Activated CD4-positive, alpha-beta T cell treated with anti-CD3 and anti-CD28 coated beads for 1 hour (primary cell): ENCODE results near the gene CDR2L.

Experiments
- DNase-seq: peaks from one replicate; pipeline ENCODE4 v3.0.0-alpha.2; 2020

CDR2L gene

DNA sequence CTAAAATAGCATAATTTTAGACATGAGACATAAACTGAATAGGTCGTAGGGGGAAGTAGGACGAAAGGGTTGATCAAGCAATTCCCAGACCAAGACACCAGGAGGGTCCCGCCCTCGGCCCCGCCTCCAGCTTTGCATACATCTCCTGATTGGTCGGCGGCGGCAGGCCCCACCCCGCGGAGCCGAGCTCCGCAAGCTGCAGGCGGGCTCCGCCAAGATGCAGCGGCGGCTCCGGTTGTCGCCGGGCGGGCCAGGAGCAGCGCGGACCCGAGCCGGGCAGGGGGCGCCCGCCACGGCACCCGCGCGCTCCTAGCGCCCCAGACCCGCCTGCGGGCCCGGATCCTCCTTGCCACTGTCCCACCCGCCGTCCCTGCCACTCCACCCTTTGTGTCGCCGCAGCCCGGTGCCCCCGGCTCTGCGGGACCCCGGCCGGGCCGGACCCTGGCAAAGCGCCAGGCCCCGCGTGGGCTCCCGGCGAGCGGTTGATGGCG lies at the start of gene CDR2L:
TSS of gene CDR2L (plus strand) at position 215 of the 491 bp plus-strand sequence. CDS start 412 bp downstream, outside the sequence.
- DNase-seq: peak; percentile 83

DNA sequence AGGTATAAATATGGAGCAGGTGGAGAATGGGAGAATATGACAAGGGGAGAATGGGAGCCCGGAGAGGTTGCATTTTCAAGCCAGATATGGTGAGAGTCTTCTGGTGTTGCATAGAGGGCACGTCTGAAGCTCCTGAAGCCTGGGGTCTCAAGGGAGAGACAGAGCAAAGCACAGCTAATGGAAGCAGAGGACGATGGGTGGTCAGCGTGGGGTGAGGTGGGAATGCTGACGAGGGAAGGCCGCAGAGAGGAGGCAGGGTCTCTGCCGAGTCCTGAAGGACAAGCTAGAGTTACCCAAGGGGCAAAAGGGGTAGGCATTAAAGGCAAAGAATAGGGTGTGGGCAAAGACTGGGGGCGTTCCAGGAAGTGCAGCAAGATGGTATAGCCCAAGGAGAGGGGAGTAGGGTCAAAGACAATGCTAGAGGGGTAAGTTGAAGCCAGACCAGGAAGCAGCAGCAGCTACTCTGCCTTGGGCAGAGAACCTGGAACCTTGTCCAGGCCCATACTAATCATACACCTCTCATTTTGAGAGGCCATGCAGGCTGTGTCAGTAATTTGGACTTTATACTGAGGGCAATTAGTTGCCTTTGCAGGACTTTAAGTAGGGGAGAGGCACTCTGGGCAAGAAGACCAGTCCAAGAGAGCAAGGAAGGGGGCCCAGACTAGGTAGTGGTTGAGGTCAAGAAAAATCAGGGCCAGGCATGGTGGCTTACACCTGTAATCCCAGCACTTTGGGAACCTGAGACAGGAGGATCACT lies 49.1 kb upstream of the CDR2L start:
- no peak for DNase-seq

DNA sequence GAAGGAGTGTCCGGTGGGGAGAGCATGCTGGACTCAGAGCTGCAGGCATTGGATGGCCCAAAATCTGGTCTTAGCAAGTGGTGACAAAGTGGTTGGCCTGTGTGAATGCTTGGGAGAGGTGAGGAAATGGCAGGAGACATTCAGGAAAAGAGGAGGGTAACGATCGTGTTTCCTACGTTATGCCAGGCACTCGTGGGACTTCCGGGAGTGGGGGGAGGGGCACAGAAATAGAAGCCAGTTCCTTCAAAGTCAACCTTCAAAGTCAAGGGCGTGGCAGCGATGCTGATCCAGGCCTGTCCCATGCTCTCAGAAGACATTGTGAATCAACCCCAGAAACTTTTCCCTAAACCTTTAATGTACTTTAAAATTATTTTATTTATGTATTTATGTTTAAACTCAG lies 47.9 kb upstream of the CDR2L start:
- DNase-seq: no peak

DNA sequence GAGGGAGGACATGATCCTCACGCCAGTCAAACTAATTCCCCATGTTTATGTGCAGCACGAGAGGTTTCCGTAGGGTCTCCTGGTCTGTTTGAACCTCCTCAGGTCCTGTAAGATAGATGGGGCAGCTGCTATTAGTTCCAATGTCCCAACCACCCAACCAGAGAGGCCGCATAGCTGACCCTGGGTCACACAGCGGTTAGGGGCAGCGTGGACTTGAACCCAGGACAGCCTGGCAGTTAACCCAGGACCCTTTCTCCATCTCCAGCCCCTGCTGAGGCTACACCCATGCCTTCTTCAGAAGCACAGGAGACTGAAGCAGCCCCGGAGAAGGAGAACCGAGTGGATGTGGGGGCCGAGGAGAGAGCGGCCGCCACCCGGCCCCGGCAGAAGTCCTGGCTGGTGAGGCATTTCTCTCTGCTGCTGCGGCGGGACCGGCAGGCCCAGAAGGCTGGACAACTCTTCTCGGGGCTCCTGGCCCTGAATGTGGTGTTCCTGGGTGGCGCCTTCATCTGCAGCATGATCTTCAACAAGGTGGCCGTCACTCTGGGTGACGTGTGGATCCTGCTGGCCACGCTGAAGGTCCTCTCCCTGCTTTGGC lies 46.2 kb upstream of the CDR2L start:
- DNase-seq: no peak

DNA sequence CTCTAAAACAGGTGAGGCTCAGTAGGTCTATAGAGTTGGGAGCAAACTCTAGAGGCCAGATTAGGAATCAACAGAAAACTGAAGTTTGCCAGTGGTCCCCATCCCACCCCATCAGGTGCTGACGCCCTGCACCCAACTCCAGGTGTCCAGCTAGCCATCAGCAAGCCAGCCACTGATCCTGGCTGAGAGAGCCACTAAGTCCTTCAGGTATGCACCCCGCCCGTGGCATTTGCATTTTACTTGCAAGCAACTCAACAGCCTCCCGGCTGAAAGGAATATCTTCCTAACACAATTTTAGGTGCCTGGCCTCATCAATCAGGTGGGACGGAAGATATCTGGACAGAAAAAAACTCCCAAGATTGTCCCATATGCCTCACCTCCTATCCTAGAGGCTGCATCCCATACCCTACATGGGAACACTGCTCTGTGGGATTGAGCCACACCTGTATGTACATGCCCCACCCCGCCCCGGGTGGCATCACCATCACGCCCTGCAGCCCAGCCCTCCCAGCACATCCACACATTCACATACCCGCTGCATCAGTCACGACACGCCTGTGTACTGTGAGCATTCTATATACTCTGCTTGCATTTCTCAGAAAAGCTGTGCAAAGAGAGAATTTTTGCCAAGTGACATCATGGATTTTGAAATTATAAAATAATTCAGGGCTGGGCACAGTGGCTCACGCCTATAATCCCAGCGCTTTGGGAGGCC lies 43.5 kb upstream of the CDR2L start:
- DNase-seq: no peak

DNA sequence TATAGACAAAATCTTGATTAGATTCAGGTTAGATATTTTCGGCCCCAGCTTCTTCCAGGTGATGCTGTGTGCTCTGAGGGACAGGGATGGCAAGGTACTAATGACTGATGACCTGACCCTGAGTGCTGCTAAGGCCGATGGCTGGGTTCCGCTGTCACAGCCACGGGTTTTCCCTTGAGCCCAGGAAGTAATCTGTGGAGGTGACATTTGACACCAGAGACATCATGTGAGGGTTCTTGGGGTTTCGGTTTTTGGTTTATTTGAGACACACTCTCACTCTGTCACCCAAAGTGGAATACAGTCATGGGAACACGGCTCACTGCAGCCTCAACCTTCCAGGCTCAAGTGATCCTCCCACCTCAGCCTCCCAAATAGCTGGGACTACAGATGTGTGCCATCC lies 41.9 kb upstream of the CDR2L start:
- DNase-seq: no peak

DNA sequence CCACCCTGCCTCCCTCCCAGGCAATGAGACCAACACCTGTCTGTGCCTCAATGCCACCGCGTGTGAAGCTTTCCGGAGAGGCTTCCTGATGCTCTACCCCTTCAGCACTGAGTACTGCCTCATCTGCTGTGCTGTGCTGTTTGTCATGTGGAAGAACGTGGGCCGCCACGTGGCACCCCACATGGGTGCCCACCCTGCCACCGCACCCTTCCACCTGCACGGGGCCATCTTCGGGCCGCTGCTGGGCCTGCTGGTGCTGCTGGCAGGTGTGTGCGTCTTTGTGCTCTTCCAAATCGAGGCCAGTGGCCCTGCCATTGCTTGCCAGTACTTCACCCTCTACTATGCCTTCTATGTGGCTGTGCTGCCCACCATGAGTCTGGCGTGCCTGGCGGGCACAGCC lies 40.8 kb upstream of the CDR2L start:
- no peak for DNase-seq

DNA sequence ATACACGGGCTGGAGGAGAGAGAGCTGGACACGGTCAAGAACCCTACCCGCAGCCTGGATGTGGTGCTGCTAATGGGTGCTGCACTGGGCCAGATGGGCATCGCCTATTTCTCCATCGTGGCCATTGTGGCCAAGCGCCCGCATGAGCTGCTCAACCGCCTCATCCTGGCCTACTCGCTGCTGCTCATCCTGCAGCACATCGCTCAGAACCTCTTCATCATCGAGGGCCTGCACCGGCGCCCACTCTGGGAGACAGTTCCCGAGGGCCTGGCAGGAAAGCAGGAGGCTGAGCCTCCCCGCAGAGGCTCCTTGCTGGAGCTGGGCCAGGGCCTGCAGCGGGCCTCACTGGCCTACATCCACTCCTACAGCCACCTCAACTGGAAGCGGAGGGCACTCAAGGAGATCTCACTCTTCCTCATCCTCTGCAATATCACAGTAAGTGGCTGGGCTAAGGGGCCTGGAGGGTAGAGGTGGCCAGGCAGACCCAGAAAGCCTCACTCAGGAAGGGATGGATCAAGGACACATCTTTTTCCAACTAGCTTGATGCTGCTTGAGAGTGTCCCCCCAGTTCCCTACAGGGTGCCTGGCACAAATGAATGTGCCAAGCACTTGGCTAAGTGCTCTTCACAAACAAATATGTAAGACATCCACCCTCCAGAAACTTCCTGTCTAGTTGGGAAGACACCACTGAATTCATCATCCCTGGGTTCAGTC lies 40.2 kb upstream of the CDR2L start:
- DNase-seq: no peak

DNA sequence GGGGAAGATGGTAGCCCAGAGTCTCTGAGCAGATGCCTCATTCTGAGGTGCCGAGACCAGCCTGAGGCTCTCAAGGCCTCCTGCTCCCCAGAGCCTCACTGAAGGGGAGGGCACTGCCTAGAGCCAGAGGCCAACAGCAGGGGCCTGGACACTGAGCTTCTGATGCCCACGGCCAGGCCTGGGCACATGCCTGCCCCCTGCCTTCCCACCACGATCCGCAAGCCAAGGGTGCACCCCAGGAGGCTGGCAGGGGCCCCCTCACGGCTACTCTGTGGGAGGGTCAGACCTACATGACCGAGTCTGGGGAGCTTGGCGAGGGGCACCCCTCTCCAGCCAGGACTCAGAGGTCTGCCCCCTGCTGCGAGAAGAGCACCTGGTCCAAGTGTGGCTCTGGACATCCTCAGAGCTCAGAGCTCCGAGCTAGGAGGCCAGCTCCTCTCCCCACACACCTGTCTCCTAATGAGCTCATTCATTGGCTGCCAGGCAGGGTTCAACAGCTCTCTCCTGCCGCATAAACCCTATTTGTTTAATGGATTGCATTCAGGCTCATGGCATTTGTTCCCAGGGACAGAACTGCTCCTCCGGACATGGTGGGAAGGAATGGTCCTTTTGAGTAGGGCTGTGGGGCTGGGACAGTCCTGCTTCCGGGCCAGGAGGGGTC lies 37.8 kb upstream of the CDR2L start:
- DNase-seq: no peak

DNA sequence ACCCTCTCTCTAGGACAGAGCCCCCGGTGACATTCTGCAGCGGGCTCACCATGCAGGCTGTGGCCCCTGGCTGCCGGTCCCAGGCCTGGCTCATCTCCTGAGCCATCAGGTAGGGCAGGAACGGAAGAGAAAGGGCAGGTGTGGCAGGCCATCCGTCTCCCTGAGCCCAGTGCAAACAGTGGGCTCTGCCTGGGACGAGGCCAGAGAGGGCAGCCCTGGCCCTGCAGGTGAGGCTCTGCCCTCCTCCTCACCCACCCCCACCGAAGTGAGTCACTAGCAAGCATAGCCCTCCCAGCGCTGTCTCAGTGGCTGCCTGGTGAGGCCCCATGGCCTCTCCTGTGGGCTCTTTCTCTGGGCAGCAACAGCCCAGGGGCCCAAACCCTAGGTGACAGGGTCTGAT lies 37.2 kb upstream of the CDR2L start:
- DNase-seq: no peak

DNA sequence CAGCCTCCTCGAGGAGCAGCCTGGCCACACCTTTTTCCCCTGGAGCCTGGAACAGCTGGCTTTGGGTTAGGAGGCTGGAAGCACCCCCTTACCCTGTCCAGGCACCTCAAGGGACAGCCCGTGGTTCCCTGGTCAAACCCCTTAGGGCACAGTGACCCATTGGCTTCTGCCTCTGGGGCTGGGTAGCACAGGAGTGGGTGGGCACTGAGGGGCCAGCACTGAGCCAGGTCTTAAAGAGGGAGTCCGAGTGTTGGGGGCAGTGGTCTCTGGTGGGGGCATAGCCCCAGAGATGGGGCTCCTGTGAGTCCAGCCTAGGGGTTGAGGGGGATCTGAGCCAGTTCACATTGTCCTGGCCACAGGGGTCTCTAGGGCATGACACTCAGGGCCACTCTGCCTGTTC lies 36.4 kb upstream of the CDR2L start:
- DNase-seq: no peak

DNA sequence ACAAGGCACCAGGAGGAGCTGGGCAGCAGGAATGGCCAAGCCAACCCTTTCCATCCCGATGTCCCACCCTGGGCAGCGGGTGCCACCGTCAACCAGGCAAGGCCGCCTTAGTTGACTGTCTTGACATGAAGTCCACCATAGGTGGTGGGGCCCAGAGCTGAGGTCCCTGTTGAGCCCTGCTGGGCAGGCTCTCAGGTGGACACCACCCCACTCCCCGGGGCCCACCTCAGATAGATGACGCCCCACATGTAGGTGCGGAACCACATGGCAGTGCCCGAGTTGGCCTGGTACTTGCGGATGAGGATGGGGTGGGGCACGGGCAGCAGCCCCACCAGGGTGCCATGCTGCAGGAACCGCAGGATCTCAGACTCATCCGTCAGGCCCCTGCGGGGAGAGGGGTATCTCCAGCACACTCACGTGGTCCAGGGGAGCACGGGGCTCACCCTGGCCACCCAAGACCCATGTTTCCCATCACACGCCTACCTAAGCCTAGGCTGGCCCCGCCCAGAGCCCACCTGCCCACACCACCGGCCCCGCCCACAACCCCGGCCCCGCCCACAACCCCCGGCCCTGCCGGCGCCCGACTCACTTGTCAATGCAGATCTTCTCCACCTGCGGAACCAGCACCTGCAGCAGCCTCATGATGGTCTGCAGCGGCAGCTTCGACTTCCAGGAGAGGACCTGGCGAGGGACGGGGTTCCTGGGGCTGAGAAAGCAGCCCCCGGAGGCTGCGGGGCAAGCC lies 35.6 kb upstream of the CDR2L start:
- no peak for DNase-seq

DNA sequence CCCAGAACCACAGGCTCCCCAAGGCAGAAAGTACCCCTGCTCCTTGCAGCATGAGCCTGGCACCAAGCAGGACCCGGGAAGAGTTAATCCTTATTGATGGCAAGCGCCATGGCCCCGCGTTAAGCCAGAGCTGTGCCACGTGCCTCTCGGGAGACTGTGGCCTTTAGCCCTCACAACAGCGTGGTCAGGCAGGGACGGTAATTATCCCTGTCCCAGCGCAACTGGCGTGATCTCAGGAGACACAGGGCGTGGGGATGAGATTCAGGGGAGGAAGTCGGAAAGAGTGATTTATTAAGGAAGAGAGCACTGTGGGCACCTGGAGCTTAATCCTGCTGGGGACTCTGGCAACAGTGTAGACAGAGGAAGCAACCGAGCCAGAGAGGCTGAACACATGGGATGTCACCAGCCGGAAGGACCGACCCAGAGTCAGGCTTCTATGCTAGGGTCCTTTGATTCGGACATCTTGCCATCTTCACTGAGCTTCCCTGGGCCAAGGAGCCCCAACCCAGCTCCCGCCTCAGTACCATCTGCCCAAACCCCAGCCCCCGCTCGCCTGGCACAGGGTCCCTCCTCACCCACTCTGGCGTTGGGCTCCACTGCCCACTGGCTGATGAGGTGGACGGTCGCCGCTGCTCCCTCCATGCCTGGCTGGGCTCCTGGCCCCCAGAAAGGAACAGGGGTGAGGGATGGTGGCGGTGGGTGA lies 34.9 kb upstream of the CDR2L start:
- DNase-seq: no peak

DNA sequence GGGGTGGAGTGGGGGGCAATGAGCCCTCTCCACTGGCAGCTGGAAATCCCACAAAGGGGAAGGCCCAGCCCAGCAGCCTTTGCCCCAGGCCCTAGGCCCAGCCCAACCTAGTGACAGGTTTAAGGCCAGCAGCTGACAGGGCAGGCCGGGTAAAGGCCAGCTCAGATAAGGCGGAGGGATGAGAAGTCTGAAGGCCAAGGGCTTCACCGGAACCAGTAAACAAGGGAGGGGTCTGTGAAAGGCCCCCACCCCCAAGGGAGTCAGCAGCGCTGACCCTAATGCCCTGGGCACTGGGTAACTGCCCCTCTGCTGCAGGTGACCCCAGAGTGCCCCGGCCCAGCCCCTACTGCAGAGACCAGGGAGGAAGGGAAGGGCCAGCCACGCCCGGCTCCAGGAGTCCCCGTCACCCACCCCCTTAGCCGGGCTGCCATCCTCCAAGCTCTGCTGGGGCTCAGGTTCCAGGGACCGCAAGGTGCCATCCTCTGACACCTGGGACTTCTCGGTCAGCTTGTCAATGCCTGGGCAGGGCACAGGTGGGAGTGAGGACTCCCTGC lies 34.2 kb upstream of the CDR2L start:
- DNase-seq: no peak

DNA sequence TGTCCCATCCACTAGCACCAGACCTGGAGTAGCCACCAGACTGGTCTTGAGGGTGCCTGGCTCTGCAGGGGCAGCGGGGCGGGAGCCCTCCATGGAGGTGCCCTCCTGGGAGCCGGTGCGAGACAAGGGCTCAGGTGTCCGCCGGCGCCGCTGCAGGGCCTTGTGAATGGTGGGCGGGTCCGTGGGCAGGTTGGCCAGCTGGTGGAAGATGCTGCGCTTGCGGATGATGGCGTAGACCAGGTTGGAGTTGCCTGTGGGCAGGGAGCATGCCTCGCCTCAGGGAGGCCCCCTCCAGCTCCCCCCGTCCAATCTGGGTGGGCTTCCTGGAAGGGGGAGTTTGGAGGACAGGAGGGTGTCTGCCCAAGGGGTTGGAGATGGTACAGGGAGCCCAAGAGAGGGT lies 33.3 kb upstream of the CDR2L start:
- DNase-seq: no peak

DNA sequence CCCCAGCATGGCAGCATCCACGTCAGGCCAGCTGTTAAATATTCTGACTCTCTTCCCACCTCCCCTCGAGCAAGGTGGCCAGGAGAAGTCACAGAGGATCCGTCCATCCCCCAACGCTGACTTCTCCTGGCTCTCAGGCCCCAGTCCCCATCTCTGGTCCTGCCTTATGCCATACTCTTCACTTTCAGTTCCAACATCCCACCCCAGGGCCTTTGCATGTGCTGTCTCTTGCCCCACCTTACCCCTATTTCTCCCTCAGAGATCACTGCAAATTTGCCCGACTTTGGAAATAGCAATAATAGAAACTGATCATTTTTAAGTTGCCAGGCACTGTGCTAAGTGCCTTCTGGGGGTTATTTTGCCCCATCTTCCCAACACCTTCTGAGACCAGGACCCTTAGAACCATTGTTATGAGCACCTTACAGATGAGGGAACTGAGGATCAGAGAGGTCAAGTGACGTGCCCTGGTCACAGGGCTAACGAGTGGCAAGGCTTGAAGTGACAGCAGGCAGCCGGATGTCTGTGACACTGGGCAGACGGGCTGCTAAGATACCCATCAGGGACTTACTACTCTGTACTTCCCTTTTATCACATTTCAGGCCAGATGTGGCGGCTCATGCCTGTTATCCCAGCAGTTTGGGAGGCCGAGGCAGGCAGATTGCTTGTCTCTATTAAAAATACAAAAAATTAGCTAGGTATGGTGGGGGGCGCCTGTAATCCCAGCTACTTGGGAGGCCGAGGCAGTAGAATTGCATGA lies 32.6 kb upstream of the CDR2L start:
- DNase-seq: no peak

DNA sequence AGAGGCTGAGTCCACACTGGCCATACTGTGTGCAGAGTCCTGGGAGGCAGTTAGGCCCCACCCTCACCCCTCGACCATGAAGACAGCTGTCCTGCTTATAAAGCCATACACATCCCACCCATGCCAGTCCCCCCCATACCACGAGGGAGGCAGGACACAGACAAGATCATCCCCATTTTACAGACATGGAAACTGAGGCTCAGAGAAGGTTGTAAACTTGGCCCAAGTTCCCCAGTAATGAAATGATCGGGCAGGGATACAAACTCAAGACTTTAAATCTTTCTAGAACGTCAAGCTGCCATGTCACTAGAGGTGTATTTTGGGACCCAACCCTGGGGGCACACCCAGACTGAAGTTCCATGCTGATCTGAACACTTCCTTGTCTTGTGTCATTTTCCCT lies 31.3 kb upstream of the CDR2L start:
- no peak for DNase-seq

DNA sequence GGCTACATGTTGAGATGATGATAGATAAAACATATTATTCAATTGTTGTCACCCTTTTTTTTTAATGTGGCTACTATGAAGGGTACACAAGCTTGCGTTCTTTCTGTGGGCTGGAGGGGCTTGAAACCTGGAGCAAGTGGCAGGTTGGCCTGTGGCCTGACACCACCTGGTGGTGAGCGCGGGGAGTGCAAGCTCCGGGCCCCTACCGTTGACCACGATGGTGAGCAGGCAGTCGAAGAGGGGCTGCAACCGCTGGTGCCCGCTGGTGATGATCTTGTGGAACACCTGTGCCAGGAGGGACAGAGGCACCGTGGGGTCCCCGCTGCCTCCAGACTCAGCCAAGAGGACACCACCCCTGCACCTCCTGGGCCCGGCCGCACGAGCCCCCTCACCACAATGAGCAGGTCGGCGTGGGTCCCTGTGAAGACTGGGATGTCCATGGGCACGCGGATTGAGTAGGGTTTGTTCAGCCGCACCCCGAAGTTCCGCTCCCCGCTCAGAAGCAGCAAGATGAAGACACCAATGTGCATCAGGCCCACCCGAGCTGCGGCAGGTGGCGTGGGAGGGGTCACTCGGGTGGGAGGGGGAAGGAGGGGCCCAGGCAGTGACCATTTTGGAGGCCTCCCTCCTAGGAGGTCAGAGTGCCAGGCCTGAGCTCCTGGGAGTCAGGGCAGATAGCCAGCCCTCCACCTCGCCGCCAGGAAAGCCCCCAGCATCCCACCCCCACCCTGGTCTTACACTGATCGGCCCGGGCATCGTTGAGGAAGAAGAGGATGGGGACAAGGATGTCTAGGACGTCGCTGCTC lies 29.3 kb upstream of the CDR2L start:
- peak; percentile 64 for DNase-seq

DNA sequence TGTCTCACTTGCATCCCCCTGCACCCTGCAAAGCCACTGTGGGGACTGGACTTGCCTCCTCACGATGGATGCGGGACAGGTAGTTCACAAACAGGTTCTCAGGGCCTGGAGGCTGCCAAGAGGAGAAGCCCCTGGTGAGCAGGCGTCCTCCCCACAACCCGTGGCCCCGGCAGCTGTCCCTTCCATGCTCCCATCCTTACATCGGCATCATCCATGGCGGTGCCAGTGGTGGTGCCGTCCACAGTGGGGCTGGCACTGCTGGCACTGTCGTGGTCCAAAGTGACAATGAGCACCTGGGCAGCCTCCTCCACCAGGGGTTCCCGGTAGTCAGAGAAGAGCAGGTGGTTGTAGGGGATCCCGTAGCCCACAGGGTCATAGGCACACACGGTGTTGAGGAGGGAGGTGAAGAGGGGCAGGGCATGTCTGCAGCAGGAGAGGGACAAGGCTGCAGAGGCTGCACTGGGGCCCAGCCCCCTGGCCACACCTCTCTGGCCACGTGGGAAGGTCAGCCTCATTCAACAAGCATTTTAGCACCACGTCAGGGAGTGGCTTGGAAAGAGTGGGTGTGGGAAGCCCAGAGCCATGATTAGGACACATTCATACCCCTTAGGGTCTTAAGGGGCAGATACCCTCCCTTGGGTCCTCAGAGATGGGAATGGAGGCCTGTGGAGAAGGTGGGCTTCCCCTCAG lies 27.5 kb upstream of the CDR2L start:
- DNase-seq: no peak
